Esophagus muscularis mucosa (tissue), 3 donors: ENCODE data around the gene KRTAP3-3.

ENCODE experiments used
- POLR2A ChIP-seq: fragments of 450-650 bp; IDR thresholded peaks from one replicate; pipeline ENCODE4 v1.6.1; 2017; ENCODE audit warnings: antibody characterized with exemption, moderate library complexity, mild to moderate bottlenecking, low read depth
- TF ChIP-seq, protein P1 (sequence below), 3 experiments: fragments of 200-600 bp in 2 of 3; fragments of 450-650 bp in 1 of 3; sonication (generic) in 2 of 3; IDR thresholded peaks; one replicate each; pipeline ENCODE4 v1.5.1; 2017 to 2019; ENCODE audit warnings: antibody characterized with exemption in 3 of 3, mild to moderate bottlenecking in 2 of 3, moderate library complexity in 1 of 3

GRCh38 chr17:40981115-40981514, 12.8 kb downstream of the KRTAP3-3 start:
- TF ChIP-seq, protein P1, sequence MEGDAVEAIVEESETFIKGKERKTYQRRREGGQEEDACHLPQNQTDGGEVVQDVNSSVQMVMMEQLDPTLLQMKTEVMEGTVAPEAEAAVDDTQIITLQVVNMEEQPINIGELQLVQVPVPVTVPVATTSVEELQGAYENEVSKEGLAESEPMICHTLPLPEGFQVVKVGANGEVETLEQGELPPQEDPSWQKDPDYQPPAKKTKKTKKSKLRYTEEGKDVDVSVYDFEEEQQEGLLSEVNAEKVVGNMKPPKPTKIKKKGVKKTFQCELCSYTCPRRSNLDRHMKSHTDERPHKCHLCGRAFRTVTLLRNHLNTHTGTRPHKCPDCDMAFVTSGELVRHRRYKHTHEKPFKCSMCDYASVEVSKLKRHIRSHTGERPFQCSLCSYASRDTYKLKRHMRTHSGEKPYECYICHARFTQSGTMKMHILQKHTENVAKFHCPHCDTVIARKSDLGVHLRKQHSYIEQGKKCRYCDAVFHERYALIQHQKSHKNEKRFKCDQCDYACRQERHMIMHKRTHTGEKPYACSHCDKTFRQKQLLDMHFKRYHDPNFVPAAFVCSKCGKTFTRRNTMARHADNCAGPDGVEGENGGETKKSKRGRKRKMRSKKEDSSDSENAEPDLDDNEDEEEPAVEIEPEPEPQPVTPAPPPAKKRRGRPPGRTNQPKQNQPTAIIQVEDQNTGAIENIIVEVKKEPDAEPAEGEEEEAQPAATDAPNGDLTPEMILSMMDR (IDR thresholded peaks at IDR 0.05) = no peak
- no peak for TF ChIP-seq POLR2A
